Suprapubic skin (tissue), 3 donors: ENCODE results near the gene CARD10.

Experiments used
- CTCF ChIP-seq, 2 donors: fragments of 200-600 bp in 1 of 2; fragments of 450-650 bp in 1 of 2; sonication (generic) in 1 of 2; IDR thresholded peaks; one replicate each; pipeline ENCODE4 v1.5.1; 2016 to 2019; ENCODE audit warnings: antibody characterized with exemption in 2 of 2, mild to moderate bottlenecking in 1 of 2, moderate library complexity in 1 of 2
- POLR2A ChIP-seq, 2 donors: fragments of 450-650 bp; IDR thresholded peaks; one replicate each; pipeline ENCODE4 v1.6.1; 2017; ENCODE audit warnings: antibody characterized with exemption in 2 of 2, mild to moderate bottlenecking in 2 of 2, moderate library complexity in 2 of 2

- no peak for TF ChIP-seq CTCF (IDR thresholded peaks at IDR 0.05)
- TF ChIP-seq POLR2A (IDR thresholded peaks at IDR 0.05): no peak
Measured at GRCh38 chr22:37553725-37554124, 34.5 kb upstream of the CARD10 start.
